Measurements from ENCODE around the gene MYLK2. TPM values are rescaled to one million over a fixed set of nuclear protein-coding genes. Genes with fewer than 3 reads are reported as not detected.

The MYLK2 gene
- total and polyA plus RNA-seq, 2 of the 4 experiments (the other 2 are of a cell fraction): 0.18 to 0.27 TPM

GRCh38 chr20:31849306-31849930, 30.3 kb downstream of the MYLK2 start:
- H4K91ac ChIP-seq (ENCODE audit: insufficient read depth, low read depth, low read length): no peak overlapping the region
- no peaks in the 10 kb centered on the region for H3K9me1 ChIP-seq (ENCODE audit: insufficient read depth, low read length)
- H3K27ac ChIP-seq (ENCODE audit: insufficient read depth, low read length): no peak overlapping the region
- H2BK15ac ChIP-seq (ENCODE audit: low read depth, low read length): no peak overlapping the region
- no peaks in the 10 kb centered on the region for H3K9me3 ChIP-seq (ENCODE audit: control insufficient read depth, insufficient read depth, low read length)
- H2BK5ac ChIP-seq (ENCODE audit: low read depth, low read length, poor library complexity, severe bottlenecking): no peak overlapping the region
- WGBS, 2 experiments (ENCODE audit: extremely low coverage in 2 of 2, insufficient read length in 1 of 2): 17% methylated on average over 22 of the region's 45 CpGs; no CpG with 5 or more reads in 1 of the 2 experiments
- BruUV-seq (replicated peaks): no TSS peak
- no peak overlapping the region for H3K4ac ChIP-seq (ENCODE audit: low read depth, low read length)
- ChIA-PET POLR2A (ENCODE audit: unreplicated experiment) (no interaction called here), CTCF (no interaction called here)
- no peaks in the 10 kb centered on the region for H3K4me1 ChIP-seq (ENCODE audit: control insufficient read depth, insufficient read depth, low read length)
- TF ChIP-seq NFE2L2 (IDR thresholded peaks at IDR 0.05; ENCODE audit: low read depth, low read length): no peak
- TF ChIP-seq MXI1 (IDR thresholded peaks at IDR 0.05; ENCODE audit: borderline replicate concordance, low read depth, low read length): no peak
- TF ChIP-seq MAFK (IDR thresholded peaks at IDR 0.05; ENCODE audit: low read depth, low read length): no peak
- peak; percentile 33; the same call in 1 of the 2 replicates for TF ChIP-seq BHLHE40 (IDR thresholded peaks at IDR 0.05; ENCODE audit: low read depth, low read length)
- no peak for TF ChIP-seq RAD21 (IDR thresholded peaks at IDR 0.05; ENCODE audit: low read length)
- no peak for TF ChIP-seq CEBPB (IDR thresholded peaks at IDR 0.05; ENCODE audit: low read depth, low read length)
- no peak for TF ChIP-seq SMC3 (IDR thresholded peaks at IDR 0.05; ENCODE audit: low read depth, low read length)
- TF ChIP-seq MAZ (IDR thresholded peaks at IDR 0.05; ENCODE audit: borderline replicate concordance, low read depth, low read length): no peak
- H4K5ac ChIP-seq (ENCODE audit: low read depth, low read length): no peak overlapping the region
- H3K9ac ChIP-seq (ENCODE audit: low read depth, low read length): no peak overlapping the region
- dilution Hi-C loops (cut with HindIII; ENCODE audit: low sequenced_read_pairs, unreplicated experiment) (no loop called here), in situ Hi-C loops (cut with MboI; ENCODE audit: low sequenced_read_pairs) (loop anchor here (25.0 kb wide), 2 partner anchors 638 to 813 kb away; partner anchors contain the start of gene C20orf203), intact Hi-C loops (cut with micrococcal nuclease) (no loop called here)
- no peak overlapping the region for H2AK5ac ChIP-seq (ENCODE audit: low read depth, low read length)
- no peak overlapping the region for H3K14ac ChIP-seq (replicated peaks; ENCODE audit: low read depth, low read length)
- no peak overlapping the region for H3K18ac ChIP-seq (ENCODE audit: low read depth, low read length)
- ATAC-seq (ENCODE audit: low read depth) (no peak), DNase-seq (no peak)
- H3K79me1 ChIP-seq (ENCODE audit: low read depth in 1 of 2, low read length in 2 of 2): no peaks in the 10 kb centered on the region
- H2BK20ac ChIP-seq (ENCODE audit: low read depth, low read length): no peak overlapping the region
- H3K23ac ChIP-seq (ENCODE audit: low read depth, low read length): no peak overlapping the region
- H2BK120ac ChIP-seq (ENCODE audit: low read depth, low read length): no peak overlapping the region
- no peak overlapping the region for H3K4me2 ChIP-seq (ENCODE audit: low read depth, low read length)
- H2AFZ ChIP-seq (replicated peaks; ENCODE audit: low read length, poor library complexity): no peak overlapping the region
- peaks cover 4% of the 10 kb centered on the region; the same call in 1 of the 2 replicates for H4K20me1 ChIP-seq (ENCODE audit: insufficient read depth, low read length)
- no peak overlapping the region for H3K4me3 ChIP-seq (ENCODE audit: insufficient read depth, low read depth, low read length)
- H4K8ac ChIP-seq (ENCODE audit: low read depth in 2 of 2, low read length in 2 of 2): no peak overlapping the region
- no peaks in the 10 kb centered on the region for H3K36me3 ChIP-seq (ENCODE audit: control insufficient read depth, insufficient read depth, low read length)
- H3K27me3 ChIP-seq (ENCODE audit: control insufficient read depth, insufficient read depth, low read length): peaks cover 60% of the 10 kb centered on the region
- H3K56ac ChIP-seq (ENCODE audit: extremely low read depth, insufficient read depth, low read length): no peak overlapping the region
- no peak overlapping the region for H2AK9ac ChIP-seq (replicated peaks; ENCODE audit: low read depth, low read length, poor library complexity)

All from IMR-90 (cell line).